DND-41 (cell line): ENCODE results near the gene GPR31.

Source experiments
- ATAC-seq: fragments of 200-7000 bp; cut with Tn5 transposase; 3 replicates; pipeline ENCODE4 v1.9.1; 2021; ENCODE audit warnings: low read depth; ENCODE audit not compliant: insufficient read depth
- DNase-seq: peaks from one replicate; pipeline ENCODE4 v3.0.0-alpha.2; 2020
- H2AFZ ChIP-seq: 2 replicates; pipeline ENCODE4 v1.6.0; 2012; ENCODE audit warnings: low read depth, low read length
- H3K27ac ChIP-seq: 2 replicates; pipeline ENCODE4 v1.5.1; 2012; ENCODE audit warnings: low read length, inconsistent platforms
- H3K27me3 ChIP-seq: fragments of 200-600 bp; sonication (generic); 2 replicates; pipeline ENCODE4 v1.6.0; 2012; ENCODE audit warnings: low read length, mild to moderate bottlenecking, inconsistent platforms; ENCODE audit not compliant: insufficient read depth, poor library complexity
- H3K36me3 ChIP-seq: 2 replicates; pipeline ENCODE4 v1.5.1; 2012; ENCODE audit warnings: low read length, inconsistent platforms; ENCODE audit not compliant: insufficient read depth
- H3K4me1 ChIP-seq: 2 replicates; pipeline ENCODE4 v1.5.1; 2012; ENCODE audit warnings: mild to moderate bottlenecking, low read length; ENCODE audit not compliant: insufficient read depth
- H3K4me2 ChIP-seq: 2 replicates; pipeline ENCODE4 v1.6.0; 2012; ENCODE audit warnings: mild to moderate bottlenecking, moderate library complexity, low read length, inconsistent platforms; ENCODE audit not compliant: insufficient read depth
- H3K4me3 ChIP-seq, 2 experiments: fragments of 200-600 bp in 1 of 2; shearing (Covaris generic) in 1 of 2; 2 replicates each; pipeline ENCODE4 v1.5.1; 2012 to 2016; ENCODE audit warnings: inconsistent platforms in 2 of 2, low read length in 2 of 2, mild to moderate bottlenecking in 2 of 2, low read depth in 1 of 2, moderate library complexity in 1 of 2
- H3K79me2 ChIP-seq: 2 replicates; pipeline ENCODE4 v1.6.0; 2012; ENCODE audit warnings: low read length, inconsistent platforms; ENCODE audit not compliant: insufficient read depth
- H3K9ac ChIP-seq: 2 replicates; pipeline ENCODE4 v1.6.0; 2012; ENCODE audit warnings: low read depth, mild to moderate bottlenecking, inconsistent platforms, low read length, moderate library complexity
- H3K9me3 ChIP-seq: 2 replicates; pipeline ENCODE4 v1.5.1; 2012; ENCODE audit warnings: low read length, moderate library complexity, mild to moderate bottlenecking, inconsistent platforms; ENCODE audit not compliant: insufficient read depth, severe bottlenecking
- H4K20me1 ChIP-seq: 2 replicates; pipeline ENCODE4 v1.6.0; 2012; ENCODE audit warnings: low read length; ENCODE audit not compliant: insufficient read depth
- CTCF ChIP-seq: IDR thresholded peaks from 2 replicates; pipeline ENCODE4 v1.5.1; 2012; ENCODE audit warnings: borderline replicate concordance, low read length, moderate library complexity, mild to moderate bottlenecking; ENCODE audit not compliant: poor library complexity, severe bottlenecking; ENCODE audit errors: extremely low read depth
- EZH2 ChIP-seq: IDR thresholded peaks from 3 replicates; pipeline ENCODE4 v1.6.1; 2012; ENCODE audit warnings: borderline replicate concordance, low read depth, mild to moderate bottlenecking, moderate library complexity, low read length, inconsistent platforms; ENCODE audit not compliant: severe bottlenecking

GPR31 gene

GRCh38 chr6:167146977-167147376, 10.8 kb downstream of the GPR31 start:
- DNase-seq (no peak), ATAC-seq (no peak)
- Histone ChIP-seq H3K27me3 (no peaks in the 10 kb centered on the region), H3K9me3 (no peaks in the 10 kb centered on the region), H3K4me3 (no peak overlapping the region), H3K27ac (no peak overlapping the region), H3K36me3 (no peaks in the 10 kb centered on the region), H2AFZ (no peak overlapping the region), H4K20me1 (no peaks in the 10 kb centered on the region), H3K4me2 (no peak overlapping the region), H3K9ac (no peak overlapping the region), H3K79me2 (no peaks in the 10 kb centered on the region), H3K4me1 (no peaks in the 10 kb centered on the region)
- no peak for TF ChIP-seq EZH2
- TF ChIP-seq CTCF, result no peak

GRCh38 chr6:167146135-167146534, 11.6 kb downstream of the GPR31 start:
- TF ChIP-seq CTCF (no peak), EZH2 (no peak)
- Histone ChIP-seq H3K27ac (no peak overlapping the region), H3K27me3 (no peaks in the 10 kb centered on the region), H3K4me3 (no peak overlapping the region), H4K20me1 (no peaks in the 10 kb centered on the region), H3K4me1 (no peaks in the 10 kb centered on the region), H2AFZ (no peak overlapping the region), H3K9ac (no peak overlapping the region), H3K9me3 (no peaks in the 10 kb centered on the region), H3K36me3 (no peaks in the 10 kb centered on the region), H3K79me2 (no peaks in the 10 kb centered on the region), H3K4me2 (no peak overlapping the region)
- ATAC-seq, result no peak
- no peak for DNase-seq

GRCh38 chr6:167145461-167145860, 12.3 kb downstream of the GPR31 start:
- no peak overlapping the region for H3K9ac ChIP-seq
- H2AFZ ChIP-seq, result no peak overlapping the region
- no peak overlapping the region for H3K27ac ChIP-seq
- ATAC-seq, result no peak
- no peaks in the 10 kb centered on the region for H3K36me3 ChIP-seq
- H4K20me1 ChIP-seq, result no peaks in the 10 kb centered on the region
- no peak for DNase-seq
- no peak for TF ChIP-seq EZH2
- TF ChIP-seq CTCF, result no peak
- H3K4me1 ChIP-seq, result no peaks in the 10 kb centered on the region
- H3K27me3 ChIP-seq, result no peaks in the 10 kb centered on the region
- H3K4me3 ChIP-seq, result no peak overlapping the region
- no peaks in the 10 kb centered on the region for H3K9me3 ChIP-seq
- H3K4me2 ChIP-seq, result no peak overlapping the region
- H3K79me2 ChIP-seq, result no peaks in the 10 kb centered on the region

- H3K9ac ChIP-seq, result no peak overlapping the region
- no peak for TF ChIP-seq EZH2
- no peak for TF ChIP-seq CTCF
- H3K27me3 ChIP-seq, result peaks cover 3% of the 10 kb centered on the region
- ATAC-seq (no peak), DNase-seq (no peak)
- no peak overlapping the region for H2AFZ ChIP-seq
- no peaks in the 10 kb centered on the region for H4K20me1 ChIP-seq
- H3K36me3 ChIP-seq, result no peaks in the 10 kb centered on the region
- H3K4me1 ChIP-seq, result no peaks in the 10 kb centered on the region
- H3K27ac ChIP-seq, result no peak overlapping the region
- H3K4me2 ChIP-seq, result no peak overlapping the region
- no peaks in the 10 kb centered on the region for H3K9me3 ChIP-seq
- H3K4me3 ChIP-seq, result no peak overlapping the region
- H3K79me2 ChIP-seq, result no peaks in the 10 kb centered on the region
Measured at GRCh38 chr6:167143041-167143440, 14.7 kb downstream of the GPR31 start.
